HL-60 (cell line): Measurements from ENCODE around the gene RPS6KA3.

Experiments used
- CTCF ChIP-seq: IDR thresholded peaks from one replicate; pipeline ENCODE4 v1.5.1; 2011; ENCODE audit warnings: low read length, control low read depth, inconsistent platforms; ENCODE audit not compliant: insufficient read depth
- GABPA ChIP-seq: IDR thresholded peaks from 2 replicates; pipeline ENCODE4 v1.6.1; 2012; ENCODE audit warnings: low read depth
- POLR2AphosphoS5 ChIP-seq: IDR thresholded peaks from 2 replicates; pipeline ENCODE4 v1.6.1; 2012; ENCODE audit warnings: low read depth
- SPI1 ChIP-seq: IDR thresholded peaks from 2 replicates; pipeline ENCODE4 v1.6.1; 2012; ENCODE audit warnings: low read depth, mild to moderate bottlenecking, borderline replicate concordance

- TF ChIP-seq CTCF (no peak), GABPA (no peak), POLR2AphosphoS5 (no peak), SPI1 (no peak)
Measured at GRCh38 chrX:20139966-20140365, 126.7 kb downstream of the RPS6KA3 start.
